Astrocyte (in vitro differentiated cells and primary cell): Measurements from ENCODE around the gene TGIF1. TPM values are rescaled to one million over a fixed set of nuclear protein-coding genes. Genes with fewer than 3 reads are reported as not detected.

Experiments
- DNase-seq: peaks from one replicate; pipeline ENCODE4 v3.0.0-alpha.2; 2010; ENCODE audit warnings: low read depth
- FAIRE-seq: peaks from 2 replicates; lab custom pipeline; 2011; peaks lifted over from hg19 to GRCh38; lab: Jason Lieb, UNC
- H2AFZ ChIP-seq: 2 replicates; pipeline ENCODE4 v1.6.0; 2012; ENCODE audit warnings: low read depth, low read length, inconsistent platforms
- H3K27ac ChIP-seq: 2 replicates; pipeline ENCODE4 v1.5.1; 2011; ENCODE audit warnings: low read depth, low read length, inconsistent platforms
- H3K27me3 ChIP-seq: 2 replicates; pipeline ENCODE4 v1.6.0; 2011; ENCODE audit warnings: low read length, inconsistent platforms; ENCODE audit not compliant: insufficient read depth
- H3K36me3 ChIP-seq: 2 replicates; pipeline ENCODE4 v1.5.1; 2011; ENCODE audit warnings: low read length, inconsistent platforms; ENCODE audit not compliant: insufficient read depth
- H3K4me1 ChIP-seq: 2 replicates; pipeline ENCODE4 v1.5.1; 2011; ENCODE audit warnings: low read length, inconsistent platforms; ENCODE audit not compliant: insufficient read depth
- H3K4me2 ChIP-seq: 2 replicates; pipeline ENCODE4 v1.6.0; 2012; ENCODE audit warnings: low read length, inconsistent platforms
- H3K4me3 ChIP-seq: 2 replicates; pipeline ENCODE4 v1.5.1; 2011; ENCODE audit warnings: low read depth, mild to moderate bottlenecking, low read length, inconsistent platforms; ENCODE audit not compliant: insufficient read depth
- H3K79me2 ChIP-seq: 2 replicates; pipeline ENCODE4 v1.6.0; 2012; ENCODE audit warnings: mild to moderate bottlenecking, low read length, inconsistent platforms; ENCODE audit not compliant: insufficient read depth
- H3K9ac ChIP-seq: 2 replicates; pipeline ENCODE4 v1.6.0; 2012; ENCODE audit warnings: mild to moderate bottlenecking, low read length, inconsistent platforms
- H3K9me3 ChIP-seq: 2 replicates; pipeline ENCODE4 v1.5.1; 2012; ENCODE audit warnings: low read depth, mild to moderate bottlenecking, low read length, inconsistent platforms; ENCODE audit not compliant: insufficient read depth
- H4K20me1 ChIP-seq: 2 replicates; pipeline ENCODE4 v1.6.0; 2012; ENCODE audit warnings: low read length, inconsistent platforms; ENCODE audit not compliant: insufficient read depth
- H3K27ac Mint-ChIP-seq: one replicate; pipeline ENCODE4 v1.8.0; 2021; ENCODE audit warnings: mild to moderate bottlenecking, mixed read lengths; ENCODE audit not compliant: unreplicated experiment
- H3K27me3 Mint-ChIP-seq: one replicate; pipeline ENCODE4 v1.8.0; 2021; ENCODE audit warnings: low read depth, mixed read lengths; ENCODE audit not compliant: unreplicated experiment
- H3K36me3 Mint-ChIP-seq: one replicate; pipeline ENCODE4 v1.8.0; 2021; ENCODE audit warnings: low read depth, mixed read lengths; ENCODE audit not compliant: unreplicated experiment
- H3K4me1 Mint-ChIP-seq: one replicate; pipeline ENCODE4 v1.8.0; 2021; ENCODE audit warnings: low read depth, mixed read lengths; ENCODE audit not compliant: unreplicated experiment
- H3K4me3 Mint-ChIP-seq: one replicate; pipeline ENCODE4 v1.8.0; 2021; ENCODE audit warnings: mild to moderate bottlenecking, moderate library complexity, mixed read lengths; ENCODE audit not compliant: unreplicated experiment
- H3K9me3 Mint-ChIP-seq: one replicate; pipeline ENCODE4 v1.8.0; 2021; ENCODE audit warnings: mild to moderate bottlenecking, mixed read lengths; ENCODE audit not compliant: unreplicated experiment
- EZH2 ChIP-seq: IDR thresholded peaks from 2 replicates; pipeline ENCODE4 v1.6.1; 2012; ENCODE audit warnings: mild to moderate bottlenecking, low read length, inconsistent platforms; ENCODE audit not compliant: insufficient read depth
- total RNA-seq: library from RNA; stranded (reverse); gene quantifications from 2 replicates; pipeline ENCODE4 v1.2.1, GENCODE V29; 2021
- TF ChIP-seq, protein P1 (sequence below): IDR thresholded peaks from 2 replicates; pipeline ENCODE4 v1.5.1; 2011; ENCODE audit warnings: low read depth, mild to moderate bottlenecking, inconsistent platforms, low read length, moderate library complexity; ENCODE audit not compliant: insufficient read depth

The TGIF1 gene
- total RNA-seq, 1 donor from 2014 or later, result 128 TPM

DNA sequence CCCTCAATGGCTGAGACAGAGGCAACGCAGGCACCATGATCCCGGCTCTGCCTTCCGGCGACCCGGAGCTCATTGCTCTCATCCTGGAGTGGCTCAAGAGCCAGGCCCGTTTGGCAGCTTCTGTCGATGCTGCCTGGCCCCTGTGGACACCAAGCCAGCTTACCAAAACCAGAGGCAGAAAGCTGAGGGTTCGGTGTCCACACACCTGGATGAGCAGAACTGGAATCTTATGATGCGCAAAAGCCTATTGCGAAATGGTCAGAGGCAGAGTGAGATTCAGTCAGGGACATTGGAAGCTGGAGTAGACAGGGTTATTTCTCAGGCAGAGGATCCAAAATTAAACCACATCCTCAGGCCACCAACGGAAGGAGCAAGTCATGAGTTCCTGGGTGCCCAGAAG is 34.9 kb upstream of the TGIF1 start:
- Mint-ChIP-seq H3K4me1 (no peaks in the 10 kb centered on the region), H3K4me3 (no peak overlapping the region), H3K9me3 (no peaks in the 10 kb centered on the region), H3K27ac (no peak overlapping the region), H3K36me3 (no peaks in the 10 kb centered on the region), H3K27me3 (peaks cover 2% of the 10 kb centered on the region)
- no peaks in the 10 kb centered on the region for H4K20me1 ChIP-seq
- FAIRE-seq, result no peak
- H3K27ac ChIP-seq, result no peak overlapping the region
- H3K4me2 ChIP-seq, result no peak overlapping the region
- H2AFZ ChIP-seq, result no peak overlapping the region
- TF ChIP-seq, protein P1, sequence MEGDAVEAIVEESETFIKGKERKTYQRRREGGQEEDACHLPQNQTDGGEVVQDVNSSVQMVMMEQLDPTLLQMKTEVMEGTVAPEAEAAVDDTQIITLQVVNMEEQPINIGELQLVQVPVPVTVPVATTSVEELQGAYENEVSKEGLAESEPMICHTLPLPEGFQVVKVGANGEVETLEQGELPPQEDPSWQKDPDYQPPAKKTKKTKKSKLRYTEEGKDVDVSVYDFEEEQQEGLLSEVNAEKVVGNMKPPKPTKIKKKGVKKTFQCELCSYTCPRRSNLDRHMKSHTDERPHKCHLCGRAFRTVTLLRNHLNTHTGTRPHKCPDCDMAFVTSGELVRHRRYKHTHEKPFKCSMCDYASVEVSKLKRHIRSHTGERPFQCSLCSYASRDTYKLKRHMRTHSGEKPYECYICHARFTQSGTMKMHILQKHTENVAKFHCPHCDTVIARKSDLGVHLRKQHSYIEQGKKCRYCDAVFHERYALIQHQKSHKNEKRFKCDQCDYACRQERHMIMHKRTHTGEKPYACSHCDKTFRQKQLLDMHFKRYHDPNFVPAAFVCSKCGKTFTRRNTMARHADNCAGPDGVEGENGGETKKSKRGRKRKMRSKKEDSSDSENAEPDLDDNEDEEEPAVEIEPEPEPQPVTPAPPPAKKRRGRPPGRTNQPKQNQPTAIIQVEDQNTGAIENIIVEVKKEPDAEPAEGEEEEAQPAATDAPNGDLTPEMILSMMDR, result no peak
- TF ChIP-seq EZH2, result no peak
- H3K79me2 ChIP-seq, result no peaks in the 10 kb centered on the region
- H3K27me3 ChIP-seq, result no peaks in the 10 kb centered on the region
- H3K9me3 ChIP-seq, result no peaks in the 10 kb centered on the region
- H3K4me1 ChIP-seq, result no peaks in the 10 kb centered on the region
- DNase-seq, result no peak
- no peak overlapping the region for H3K4me3 ChIP-seq
- no peak overlapping the region for H3K9ac ChIP-seq
- H3K36me3 ChIP-seq, result no peaks in the 10 kb centered on the region

DNA sequence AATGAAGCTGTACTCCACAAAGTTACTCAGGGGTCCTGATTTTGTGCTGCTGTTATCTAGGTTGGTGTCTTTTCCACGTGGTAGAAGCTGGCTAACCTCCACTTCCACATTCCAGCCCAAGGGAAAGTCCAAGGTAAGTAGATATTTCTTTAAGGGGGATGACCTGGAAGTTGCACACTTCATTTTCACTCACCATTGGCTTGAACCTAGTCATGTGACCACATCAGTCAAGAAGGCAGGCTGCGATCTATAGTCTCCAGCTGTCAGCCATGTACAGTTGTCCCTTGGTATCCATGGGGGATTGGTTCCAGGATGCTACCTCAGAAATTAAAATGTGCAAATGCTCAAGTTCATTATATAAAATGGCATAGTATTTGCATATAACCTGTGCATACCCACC is 31.9 kb upstream of the TGIF1 start:
- Mint-ChIP-seq H3K27ac (no peak overlapping the region), H3K4me1 (no peaks in the 10 kb centered on the region), H3K27me3 (no peaks in the 10 kb centered on the region), H3K9me3 (no peaks in the 10 kb centered on the region), H3K4me3 (no peak overlapping the region), H3K36me3 (no peaks in the 10 kb centered on the region)
- no peaks in the 10 kb centered on the region for H3K9me3 ChIP-seq
- FAIRE-seq, result no peak
- no peak overlapping the region for H3K27ac ChIP-seq
- no peaks in the 10 kb centered on the region for H3K27me3 ChIP-seq
- H3K4me2 ChIP-seq, result no peak overlapping the region
- H2AFZ ChIP-seq, result no peak overlapping the region
- no peak for DNase-seq
- TF ChIP-seq, protein P1, result no peak
- no peak for TF ChIP-seq EZH2
- no peaks in the 10 kb centered on the region for H4K20me1 ChIP-seq
- no peak overlapping the region for H3K9ac ChIP-seq
- no peaks in the 10 kb centered on the region for H3K36me3 ChIP-seq
- no peaks in the 10 kb centered on the region for H3K4me1 ChIP-seq
- no peaks in the 10 kb centered on the region for H3K79me2 ChIP-seq
- H3K4me3 ChIP-seq, result no peak overlapping the region

DNA sequence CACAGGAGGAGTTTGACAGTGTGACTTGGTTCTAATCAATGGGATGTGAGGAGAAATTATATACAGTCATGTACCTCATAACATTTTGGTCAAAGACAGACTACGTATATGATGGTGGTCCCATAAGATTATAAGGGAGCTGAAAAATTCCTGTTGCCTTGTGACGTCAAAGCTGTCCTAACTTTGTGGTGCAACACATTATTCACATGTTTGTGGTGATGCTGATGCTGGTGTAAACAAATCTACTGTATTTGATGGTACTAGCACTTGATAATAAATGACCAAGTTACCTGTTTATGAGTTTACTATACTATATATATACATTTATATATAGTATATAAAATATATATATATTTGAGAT is 29.1 kb upstream of the TGIF1 start:
- H3K4me2 ChIP-seq, result no peak overlapping the region
- no peak overlapping the region for H3K9ac ChIP-seq
- Mint-ChIP-seq H3K27me3 (no peaks in the 10 kb centered on the region), H3K4me3 (no peak overlapping the region), H3K27ac (no peak overlapping the region), H3K36me3 (no peaks in the 10 kb centered on the region), H3K4me1 (no peaks in the 10 kb centered on the region), H3K9me3 (no peaks in the 10 kb centered on the region)
- no peak for DNase-seq
- TF ChIP-seq EZH2, result no peak
- TF ChIP-seq, protein P1, result no peak
- H4K20me1 ChIP-seq, result no peaks in the 10 kb centered on the region
- no peaks in the 10 kb centered on the region for H3K79me2 ChIP-seq
- no peak overlapping the region for H2AFZ ChIP-seq
- H3K4me1 ChIP-seq, result no peaks in the 10 kb centered on the region
- H3K27ac ChIP-seq, result no peak overlapping the region
- no peak overlapping the region for H3K4me3 ChIP-seq
- H3K9me3 ChIP-seq, result no peaks in the 10 kb centered on the region
- no peak for FAIRE-seq
- no peaks in the 10 kb centered on the region for H3K27me3 ChIP-seq
- H3K36me3 ChIP-seq, result no peaks in the 10 kb centered on the region
